ENCODE data around the gene BRF1. TPM values are rescaled to one million over a fixed set of nuclear protein-coding genes. Genes with fewer than 3 reads are reported as not detected.
"Not testable (repeated sequence)": the region's sequence is repeated elsewhere in the genome, so short reads cannot be mapped to it uniquely, and the experiment has no call there.

BRF1 gene
- total and polyA plus RNA-seq, 2 donors = 14.7 to 29.8 TPM

DNA sequence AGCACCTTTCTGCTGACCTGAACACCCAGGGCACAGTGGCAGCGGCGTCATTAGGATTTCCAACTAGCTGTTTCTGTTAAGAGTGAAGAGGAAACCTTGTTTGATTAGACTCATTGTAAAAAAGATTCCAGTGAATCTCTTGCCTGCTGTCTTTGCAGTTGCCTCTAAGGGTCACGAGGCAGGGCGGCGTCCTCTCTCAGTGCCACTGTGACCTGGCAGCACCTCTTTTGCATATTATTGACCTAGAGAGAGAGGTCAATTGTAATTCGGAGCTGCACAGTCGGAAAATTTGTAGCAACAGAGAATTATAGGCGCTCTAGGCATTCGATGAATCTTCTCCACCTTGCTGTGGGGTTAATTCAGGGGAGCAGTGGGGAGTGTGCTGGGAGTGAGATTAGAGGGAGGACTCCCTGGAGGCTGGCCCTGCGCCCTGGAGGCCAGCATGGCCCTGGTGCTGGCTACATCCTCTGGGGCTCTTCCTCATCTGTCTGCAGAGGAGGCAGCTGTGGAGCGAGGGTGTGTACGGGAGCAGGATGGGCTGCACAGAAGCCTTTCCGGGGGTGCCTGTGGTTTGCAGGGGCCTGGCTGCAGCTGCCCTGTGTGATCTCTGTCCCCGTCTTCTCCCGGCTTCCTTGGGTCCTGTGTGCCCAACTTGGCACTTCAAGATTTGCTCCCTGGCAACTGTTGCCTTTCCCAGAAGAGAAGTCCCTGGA, 28.0 kb upstream of the BRF1 start:
- 87% methylated on average over 15 of the region's 15 CpGs for WGBS
- peaks cover 1 to 15% of the 10 kb centered on the region in 2 donors for H3K9me3 ChIP-seq (ENCODE audit: control insufficient read depth in 2 of 2, insufficient read depth in 1 of 2, low read length in 1 of 2)
- no peak overlapping the region for H3K27ac ChIP-seq (ENCODE audit: low read depth in 1 of 2, low read length in 1 of 2)
- peaks cover 0 to 16% of the 10 kb centered on the region in 2 donors for H3K4me1 ChIP-seq (ENCODE audit: control insufficient read depth in 2 of 2, insufficient read depth in 2 of 2, low read length in 2 of 2)
- no peaks in the 10 kb centered on the region for H3K36me3 ChIP-seq (ENCODE audit: control insufficient read depth in 2 of 2, insufficient read depth in 2 of 2, low read length in 1 of 2)
- no peak overlapping the region for H3K4me3 ChIP-seq (ENCODE audit: low read length in 2 of 2)
- H3K27me3 ChIP-seq (ENCODE audit: control insufficient read depth in 2 of 2, insufficient read depth in 1 of 2, low read length in 1 of 2) = no peaks in the 10 kb centered on the region
- DNase-seq (ENCODE audit: low read depth in 6 of 9, low spot score in 9 of 9) = no peak

DNA sequence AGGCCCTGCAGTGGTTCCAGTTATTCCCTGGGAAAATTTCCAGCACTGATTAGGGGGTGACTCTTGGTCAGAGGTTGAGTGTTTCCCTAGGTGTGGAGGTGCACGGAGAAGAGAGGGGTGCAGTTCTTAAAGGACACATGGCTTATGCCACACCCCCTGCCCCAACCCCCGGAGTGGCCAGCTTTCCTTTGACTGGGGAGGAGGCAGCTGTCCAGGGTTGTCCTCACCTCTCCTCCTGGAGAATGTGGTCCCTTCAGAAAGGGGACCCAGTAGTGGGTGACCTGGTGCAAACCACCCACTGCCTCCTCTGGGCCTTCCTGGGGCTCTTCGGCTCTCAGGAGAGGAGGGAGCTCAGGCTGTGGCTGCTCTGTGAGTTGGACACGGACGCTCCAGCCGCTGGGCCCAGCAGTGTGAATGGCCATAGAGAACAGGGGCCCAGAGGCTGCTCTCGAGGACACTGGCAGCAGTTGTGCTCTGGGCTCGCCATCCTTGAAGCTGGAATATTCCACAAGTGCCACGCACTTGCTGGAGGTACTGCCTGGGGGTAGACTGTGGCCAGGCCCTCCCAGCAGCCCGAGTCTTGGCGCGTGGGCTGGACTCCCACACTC, 27.4 kb upstream of the BRF1 start:
- no peak overlapping the region for H3K4me3 ChIP-seq (ENCODE audit: low read length in 2 of 2)
- no peak for DNase-seq (ENCODE audit: low read depth in 6 of 9, low spot score in 9 of 9)
- no peaks in the 10 kb centered on the region for H3K27me3 ChIP-seq (ENCODE audit: control insufficient read depth in 2 of 2, insufficient read depth in 1 of 2, low read length in 1 of 2)
- no peak overlapping the region for H3K27ac ChIP-seq (ENCODE audit: low read depth in 1 of 2, low read length in 1 of 2)
- peaks cover 0 to 2% of the 10 kb centered on the region in 2 donors for H3K36me3 ChIP-seq (ENCODE audit: control insufficient read depth in 2 of 2, insufficient read depth in 2 of 2, low read length in 1 of 2)
- peaks cover 1 to 15% of the 10 kb centered on the region in 2 donors for H3K9me3 ChIP-seq (ENCODE audit: control insufficient read depth in 2 of 2, insufficient read depth in 1 of 2, low read length in 1 of 2)
- peaks cover 0 to 16% of the 10 kb centered on the region in 2 donors for H3K4me1 ChIP-seq (ENCODE audit: control insufficient read depth in 2 of 2, insufficient read depth in 2 of 2, low read length in 2 of 2)
- 98% methylated on average over 12 of the region's 12 CpGs for WGBS

DNA sequence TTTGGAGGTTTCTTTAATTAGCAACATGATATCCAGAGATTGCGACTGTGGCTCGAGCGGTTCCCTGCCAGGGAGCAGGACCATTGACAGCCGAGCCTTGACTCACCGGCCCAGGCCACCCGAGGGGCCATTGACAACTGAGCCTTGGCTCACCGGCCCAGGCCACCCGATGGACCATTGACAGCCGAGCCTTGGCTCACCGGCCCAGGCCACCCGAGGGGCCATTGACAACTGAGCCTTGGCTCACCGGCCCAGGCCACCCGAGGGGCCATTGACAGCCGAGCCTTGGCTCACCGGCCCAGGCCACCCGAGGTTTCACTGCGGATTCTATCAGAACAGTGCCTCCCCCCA, 26.9 kb upstream of the BRF1 start:
- WGBS = 97% methylated on average over 17 of the region's 17 CpGs
- H3K27me3 ChIP-seq (ENCODE audit: control insufficient read depth in 2 of 2, insufficient read depth in 1 of 2, low read length in 1 of 2); H3K4me3 ChIP-seq (ENCODE audit: low read length in 2 of 2); DNase-seq (ENCODE audit: low read depth in 6 of 9, low spot score in 9 of 9); H3K27ac ChIP-seq (ENCODE audit: low read depth in 1 of 2, low read length in 1 of 2); H3K36me3 ChIP-seq (ENCODE audit: control insufficient read depth in 2 of 2, insufficient read depth in 2 of 2, low read length in 1 of 2): not testable (repeated sequence)
- H3K4me1 ChIP-seq (ENCODE audit: control insufficient read depth in 2 of 2, insufficient read depth in 2 of 2, low read length in 2 of 2) = peaks cover 0 to 16% of the 10 kb centered on the region in 2 donors
- peaks cover 1 to 15% of the 10 kb centered on the region in 2 donors for H3K9me3 ChIP-seq (ENCODE audit: control insufficient read depth in 2 of 2, insufficient read depth in 1 of 2, low read length in 1 of 2)

DNA sequence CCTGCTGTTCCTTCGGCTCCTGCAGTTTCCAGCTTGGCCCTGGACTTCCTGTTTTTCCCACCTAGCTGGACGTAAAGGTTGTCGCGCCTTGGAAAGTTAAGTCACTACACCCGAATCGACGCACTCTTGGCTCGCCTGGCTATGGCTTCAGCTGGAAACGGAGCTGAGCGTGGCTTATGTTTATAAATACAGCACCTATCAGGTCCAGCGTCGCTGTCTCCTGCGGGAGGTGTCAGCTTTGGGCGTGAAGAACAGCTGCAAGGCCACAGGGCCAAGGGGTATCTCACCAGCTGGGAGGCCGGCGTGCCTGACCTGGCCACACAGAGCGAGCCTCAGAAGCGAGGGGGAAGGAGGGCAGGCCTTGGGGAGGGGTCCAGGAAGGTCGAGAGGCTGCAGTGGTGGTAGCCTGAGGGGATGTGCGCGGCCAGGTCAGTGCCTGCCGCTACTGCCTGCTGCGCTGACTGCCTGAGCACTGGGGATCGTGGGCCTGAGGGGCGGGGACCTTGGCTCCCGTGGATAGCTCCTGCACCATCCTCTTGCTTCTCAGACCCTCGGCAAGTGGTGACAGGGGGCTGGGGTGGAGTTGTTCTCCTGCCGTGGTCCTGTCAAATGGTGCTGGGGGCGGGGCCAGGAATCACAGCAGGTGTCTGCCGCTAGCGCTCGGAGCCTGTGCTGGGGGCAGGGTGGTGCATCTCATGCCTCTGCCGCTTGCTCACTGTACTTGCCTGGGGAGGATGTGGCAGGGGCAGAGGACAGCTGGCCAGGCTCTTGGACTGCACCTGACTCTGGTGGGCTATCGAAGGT, 26.3 kb upstream of the BRF1 start:
- peaks cover 0 to 10% of the 10 kb centered on the region in 2 donors for H3K4me1 ChIP-seq (ENCODE audit: control insufficient read depth in 2 of 2, insufficient read depth in 2 of 2, low read length in 2 of 2)
- DNase-seq (ENCODE audit: low read depth in 6 of 9, low spot score in 9 of 9) = no peak
- WGBS = 92% methylated on average over 34 of the region's 34 CpGs

DNA sequence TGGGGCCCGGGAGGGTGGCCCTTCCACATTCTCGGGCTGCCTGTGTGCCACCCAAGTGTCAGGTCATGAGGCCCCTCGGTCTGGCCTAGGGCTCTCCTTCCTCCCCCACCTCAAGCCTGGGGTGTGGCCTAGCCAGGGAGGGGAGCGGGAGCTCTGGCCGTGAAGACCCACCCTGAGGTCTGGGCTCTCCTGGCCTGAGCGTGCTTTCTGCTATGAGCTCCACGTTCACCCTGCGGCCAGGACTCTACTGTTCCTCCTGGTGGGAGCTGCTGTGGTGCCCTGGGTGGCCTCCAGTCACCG, 25.7 kb upstream of the BRF1 start:
- 94% methylated on average over 9 of the region's 9 CpGs for WGBS
- no peak overlapping the region for H3K27ac ChIP-seq (ENCODE audit: low read depth in 1 of 2, low read length in 1 of 2)
- no peaks in the 10 kb centered on the region for H3K27me3 ChIP-seq (ENCODE audit: control insufficient read depth in 2 of 2, insufficient read depth in 1 of 2, low read length in 1 of 2)
- peaks cover 0 to 6% of the 10 kb centered on the region in 2 donors for H3K4me1 ChIP-seq (ENCODE audit: control insufficient read depth in 2 of 2, insufficient read depth in 2 of 2, low read length in 2 of 2)
- H3K4me3 ChIP-seq (ENCODE audit: low read length in 2 of 2) = no peak overlapping the region
- no peak for DNase-seq (ENCODE audit: low read depth in 6 of 9, low spot score in 9 of 9)
- peaks cover 0 to 3% of the 10 kb centered on the region in 2 donors for H3K36me3 ChIP-seq (ENCODE audit: control insufficient read depth in 2 of 2, insufficient read depth in 2 of 2, low read length in 1 of 2)
- peaks cover 1 to 15% of the 10 kb centered on the region in 2 donors for H3K9me3 ChIP-seq (ENCODE audit: control insufficient read depth in 2 of 2, insufficient read depth in 1 of 2, low read length in 1 of 2)

More for the DNA sequence above, 26.3 kb upstream of the BRF1 start:
- no peak overlapping the region for H3K4me3 ChIP-seq (ENCODE audit: low read length in 2 of 2)
- peaks cover 1 to 15% of the 10 kb centered on the region in 2 donors for H3K9me3 ChIP-seq (ENCODE audit: control insufficient read depth in 2 of 2, insufficient read depth in 1 of 2, low read length in 1 of 2)
- peaks cover 0 to 3% of the 10 kb centered on the region in 2 donors for H3K36me3 ChIP-seq (ENCODE audit: control insufficient read depth in 2 of 2, insufficient read depth in 2 of 2, low read length in 1 of 2)
- H3K27ac ChIP-seq (ENCODE audit: low read depth in 1 of 2, low read length in 1 of 2) = no peak overlapping the region
- no peaks in the 10 kb centered on the region for H3K27me3 ChIP-seq (ENCODE audit: control insufficient read depth in 2 of 2, insufficient read depth in 1 of 2, low read length in 1 of 2)

- no peaks in the 10 kb centered on the region for H3K27me3 ChIP-seq (ENCODE audit: control insufficient read depth in 2 of 2, insufficient read depth in 1 of 2, low read length in 1 of 2)
- WGBS = 98% methylated on average over 27 of the region's 27 CpGs
- H3K4me3 ChIP-seq (ENCODE audit: low read length in 2 of 2) = no peak overlapping the region
- no peak for DNase-seq (ENCODE audit: low read depth in 6 of 9, low spot score in 9 of 9)
- no peak overlapping the region for H3K27ac ChIP-seq (ENCODE audit: low read depth in 1 of 2, low read length in 1 of 2)
- H3K9me3 ChIP-seq (ENCODE audit: control insufficient read depth in 2 of 2, insufficient read depth in 1 of 2, low read length in 1 of 2) = peaks cover 1 to 9% of the 10 kb centered on the region in 2 donors
- H3K36me3 ChIP-seq (ENCODE audit: control insufficient read depth in 2 of 2, insufficient read depth in 2 of 2, low read length in 1 of 2) = peaks cover 0 to 3% of the 10 kb centered on the region in 2 donors
- peaks cover 0 to 6% of the 10 kb centered on the region in 2 donors for H3K4me1 ChIP-seq (ENCODE audit: control insufficient read depth in 2 of 2, insufficient read depth in 2 of 2, low read length in 2 of 2)
These were observed 25.1 kb upstream of the BRF1 start for GRCh38 chr14:105325716-105326567.

DNA sequence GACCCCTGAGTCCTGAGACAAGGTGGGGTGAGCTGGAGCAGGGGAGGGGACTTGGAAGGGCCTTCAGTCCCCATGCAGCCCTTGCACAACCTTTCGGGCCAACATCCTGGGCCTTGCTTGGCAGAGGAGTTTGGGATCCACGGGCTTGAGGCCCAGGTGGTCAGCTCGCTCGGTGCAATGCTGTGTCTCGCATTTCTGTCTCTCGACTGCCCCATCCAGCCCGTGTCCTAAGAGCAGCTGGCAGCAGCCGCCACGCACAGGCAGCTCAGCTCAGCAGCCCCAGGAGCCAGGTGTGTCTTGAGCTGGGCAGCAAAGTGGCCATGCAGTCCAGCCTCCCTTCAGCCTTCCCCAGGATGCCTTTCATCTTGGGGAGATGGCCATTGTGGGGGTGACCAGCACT, 24.5 kb upstream of the BRF1 start:
- Histone ChIP-seq H3K27me3 (ENCODE audit: control insufficient read depth in 2 of 2, insufficient read depth in 1 of 2, low read length in 1 of 2) (no peaks in the 10 kb centered on the region), H3K36me3 (ENCODE audit: control insufficient read depth in 2 of 2, insufficient read depth in 2 of 2, low read length in 1 of 2) (peaks cover 0 to 3% of the 10 kb centered on the region in 2 donors), H3K27ac (ENCODE audit: low read depth in 1 of 2, low read length in 1 of 2) (no peak overlapping the region), H3K4me3 (ENCODE audit: low read length in 2 of 2) (no peak overlapping the region), H3K9me3 (ENCODE audit: control insufficient read depth in 2 of 2, insufficient read depth in 1 of 2, low read length in 1 of 2) (peaks cover 0 to 2% of the 10 kb centered on the region in 2 donors), H3K4me1 (ENCODE audit: control insufficient read depth in 2 of 2, insufficient read depth in 2 of 2, low read length in 2 of 2) (peaks cover 0 to 2% of the 10 kb centered on the region in 2 donors)
- no peak for DNase-seq (ENCODE audit: low read depth in 6 of 9, low spot score in 9 of 9)
- WGBS = 98% methylated on average over 9 of the region's 9 CpGs

GRCh38 chr14:105324871-105325270, 24.1 kb upstream of the BRF1 start:
- no peak overlapping the region for H3K4me3 ChIP-seq (ENCODE audit: low read length in 2 of 2)
- 97% methylated on average over 12 of the region's 12 CpGs for WGBS
- no peaks in the 10 kb centered on the region for H3K4me1 ChIP-seq (ENCODE audit: control insufficient read depth in 2 of 2, insufficient read depth in 2 of 2, low read length in 2 of 2)
- no peaks in the 10 kb centered on the region for H3K27me3 ChIP-seq (ENCODE audit: control insufficient read depth in 2 of 2, insufficient read depth in 1 of 2, low read length in 1 of 2)
- H3K36me3 ChIP-seq (ENCODE audit: control insufficient read depth in 2 of 2, insufficient read depth in 2 of 2, low read length in 1 of 2) = peaks cover 0 to 3% of the 10 kb centered on the region in 2 donors
- DNase-seq (ENCODE audit: low read depth in 6 of 9, low spot score in 9 of 9) = no peak
- no peaks in the 10 kb centered on the region for H3K9me3 ChIP-seq (ENCODE audit: control insufficient read depth in 2 of 2, insufficient read depth in 1 of 2, low read length in 1 of 2)
- H3K27ac ChIP-seq (ENCODE audit: low read depth in 1 of 2, low read length in 1 of 2) = no peak overlapping the region

Data from thymus (tissue), 11 donors.